Activated T-cell treated with anti-CD3 and anti-CD28 coated beads for 1 hour (primary cell): ENCODE results near the gene PTPN11.
"Not testable (repeated sequence)": the region's sequence is repeated elsewhere in the genome, so short reads cannot be mapped to it uniquely, and the experiment has no call there.

ENCODE experiments used
- DNase-seq: peaks from one replicate; pipeline ENCODE4 v3.0.0-alpha.2; 2020; ENCODE audit warnings: low read depth

PTPN11 gene

GRCh38 chr12:112418608-112419296 lies at the start of gene PTPN11:
PTPN11 (plus strand) TSS chr12:112418947; CDS start chr12:112419112, 165 bp downstream.
- peak; percentile 87 for DNase-seq

- DNase-seq: no peak
Observed at GRCh38 chr12:112370199-112370598, 48.5 kb upstream of the PTPN11 start.

GRCh38 chr12:112370868-112371510 lies 47.8 kb upstream of the PTPN11 start:
- DNase-seq: no peak

- DNase-seq: no peak
Observed at GRCh38 chr12:112374166-112374740, 44.5 kb upstream of the PTPN11 start.

GRCh38 chr12:112375105-112375504 lies 43.6 kb upstream of the PTPN11 start:
- no peak for DNase-seq

- DNase-seq: no peak
Observed at GRCh38 chr12:112380663-112381405, 37.9 kb upstream of the PTPN11 start.

GRCh38 chr12:112381406-112381882 lies 37.3 kb upstream of the PTPN11 start:
- DNase-seq: peak; percentile 6

GRCh38 chr12:112381883-112382796 lies 36.6 kb upstream of the PTPN11 start, which contains the start of gene HECTD4:
HECTD4 (minus strand) TSS chr12:112382431; CDS start chr12:112382128, 303 bp downstream.
- DNase-seq: peak; percentile 94

- no peak for DNase-seq
Observed at GRCh38 chr12:112382866-112383265, 35.9 kb upstream of the PTPN11 start.

GRCh38 chr12:112386726-112387125 lies 32.0 kb upstream of the PTPN11 start:
- no peak for DNase-seq

- DNase-seq: no peak
Observed at GRCh38 chr12:112389228-112389627, 29.5 kb upstream of the PTPN11 start.

GRCh38 chr12:112389922-112390654 lies 28.7 kb upstream of the PTPN11 start:
- DNase-seq: not testable (repeated sequence)

GRCh38 chr12:112393328-112393727 lies 25.4 kb upstream of the PTPN11 start:
- DNase-seq: no peak

- DNase-seq: no peak
Observed at GRCh38 chr12:112401054-112401453, 17.7 kb upstream of the PTPN11 start.

GRCh38 chr12:112401903-112402498 lies 16.7 kb upstream of the PTPN11 start:
- no peak for DNase-seq

GRCh38 chr12:112406519-112407488 lies 11.9 kb upstream of the PTPN11 start:
- no peak for DNase-seq

- not testable (repeated sequence) for DNase-seq
Observed at GRCh38 chr12:112407683-112408082, 11.1 kb upstream of the PTPN11 start.

GRCh38 chr12:112408621-112409020 lies 10.1 kb upstream of the PTPN11 start:
- DNase-seq: no peak
